Ammon's horn (tissue), 1 donor: ENCODE results near the gene VGF.
A peak's percentile ranks its signal among the peaks of the same experiment; 100 is the strongest.
"Not testable (repeated sequence)": the region's sequence is repeated elsewhere in the genome, so short reads cannot be mapped to it uniquely, and the experiment has no call there.

ENCODE experiments used
- DNase-seq: peaks from one replicate; pipeline ENCODE4 v3.0.0-alpha.2; 2016; ENCODE audit warnings: low spot score

VGF gene

DNA sequence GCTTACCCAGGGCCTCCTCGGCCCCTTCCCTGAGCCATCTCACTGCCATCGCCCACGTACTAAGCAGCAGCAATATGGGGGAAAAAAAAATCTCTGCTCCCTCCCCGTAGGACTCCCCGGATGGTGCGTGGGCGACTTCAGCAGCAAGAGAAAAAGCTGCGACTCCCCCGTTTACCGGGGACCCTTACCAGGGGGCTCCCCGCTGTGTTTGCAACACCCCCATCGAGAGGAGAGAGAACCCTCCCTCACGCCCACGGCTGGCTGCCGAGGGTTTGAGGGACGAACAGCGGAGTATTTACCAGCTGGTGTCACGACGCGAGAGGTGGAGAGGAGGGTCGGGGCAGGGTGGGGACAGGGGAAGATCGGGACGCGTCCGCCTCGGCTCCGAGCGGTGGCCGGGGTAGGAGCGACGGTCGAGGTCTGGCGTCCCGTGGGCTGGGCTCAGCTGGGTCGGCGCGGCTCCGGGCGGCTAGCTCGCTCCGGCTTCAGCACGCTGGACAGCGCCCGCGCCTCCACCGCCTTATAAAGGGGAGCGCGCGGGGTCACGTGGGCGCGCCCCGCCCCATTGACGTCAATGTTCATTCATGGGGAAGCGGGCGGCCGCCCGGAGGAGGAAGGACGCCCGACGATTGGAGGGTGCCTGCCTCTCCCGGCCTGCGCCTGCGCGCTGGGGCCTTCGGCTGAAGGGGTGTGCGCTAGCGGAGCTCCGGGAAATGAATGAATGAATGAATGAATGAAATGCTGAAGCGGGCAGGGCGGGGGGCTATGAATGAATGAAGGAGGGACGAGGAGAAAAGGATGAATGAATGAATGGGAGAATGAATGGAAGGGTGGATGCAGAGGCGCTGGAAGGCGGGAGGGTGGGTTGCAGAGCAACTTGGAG lies at the start of gene VGF:
VGF (minus strand) TSS at position 495 of the 883 bp plus-strand sequence. CDS start 726 bp downstream, outside the sequence.
- peak; percentile 91 for DNase-seq

DNA sequence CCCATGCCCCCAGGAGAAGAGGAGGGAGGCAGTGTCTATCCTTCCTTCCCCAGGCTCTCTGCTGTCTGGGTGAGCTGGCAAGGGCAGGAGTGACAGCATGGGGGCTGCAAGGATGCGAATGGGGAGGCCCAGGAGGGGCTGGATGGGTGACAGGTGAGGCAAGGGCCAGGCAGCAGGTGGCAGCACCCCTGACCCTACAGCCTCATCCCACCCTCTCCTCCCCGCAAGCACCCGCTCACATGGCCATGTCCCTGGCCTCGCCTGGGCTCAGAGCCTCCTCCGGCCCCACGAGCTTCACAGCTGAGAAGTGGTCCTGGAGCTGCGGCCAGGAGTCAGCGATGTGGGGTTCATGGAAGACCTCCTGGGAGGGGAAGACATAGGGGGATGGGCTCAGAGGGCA lies 46.6 kb upstream of the VGF start:
- no peak for DNase-seq

DNA sequence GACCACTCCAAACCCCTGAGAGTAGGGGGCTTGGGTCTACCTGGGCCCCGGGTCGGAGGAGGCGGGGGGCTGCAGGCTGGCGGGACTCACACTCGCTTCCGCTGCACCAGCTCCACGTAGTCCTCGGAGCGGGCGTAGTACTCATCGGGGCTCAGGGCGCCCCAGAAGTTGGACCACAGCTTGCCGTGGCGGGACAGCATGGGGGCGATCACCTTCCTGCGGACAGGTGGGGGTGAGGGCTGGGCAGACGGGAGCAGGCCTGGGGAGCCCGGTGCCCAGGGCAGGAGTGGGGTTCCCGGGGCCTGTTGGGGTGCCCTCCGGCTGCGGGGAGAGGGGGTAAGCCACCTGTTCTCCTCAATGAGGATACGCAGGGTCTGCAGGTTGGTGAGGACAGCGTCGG lies 46.1 kb upstream of the VGF start:
- no peak for DNase-seq

DNA sequence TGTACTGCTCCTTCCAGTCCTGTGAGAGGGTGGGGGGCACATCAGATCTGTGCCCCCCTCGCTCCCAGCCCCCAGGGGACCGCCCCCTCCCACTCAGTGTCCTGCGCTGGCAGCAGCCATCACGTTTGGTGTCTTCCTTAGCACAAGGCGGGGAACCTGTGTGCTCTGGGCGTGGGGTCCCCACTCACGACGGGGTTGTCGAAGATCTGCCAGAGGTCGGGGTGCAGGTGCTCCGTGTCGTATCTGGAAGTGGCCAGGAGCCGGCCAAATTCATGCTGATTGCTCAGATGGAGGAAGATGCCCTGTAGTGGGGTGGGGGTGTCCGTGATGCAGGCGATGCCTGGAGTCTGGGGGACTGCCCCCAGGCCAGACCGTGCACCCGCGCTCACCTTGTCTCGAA lies 44.8 kb upstream of the VGF start:
- no peak for DNase-seq

DNA sequence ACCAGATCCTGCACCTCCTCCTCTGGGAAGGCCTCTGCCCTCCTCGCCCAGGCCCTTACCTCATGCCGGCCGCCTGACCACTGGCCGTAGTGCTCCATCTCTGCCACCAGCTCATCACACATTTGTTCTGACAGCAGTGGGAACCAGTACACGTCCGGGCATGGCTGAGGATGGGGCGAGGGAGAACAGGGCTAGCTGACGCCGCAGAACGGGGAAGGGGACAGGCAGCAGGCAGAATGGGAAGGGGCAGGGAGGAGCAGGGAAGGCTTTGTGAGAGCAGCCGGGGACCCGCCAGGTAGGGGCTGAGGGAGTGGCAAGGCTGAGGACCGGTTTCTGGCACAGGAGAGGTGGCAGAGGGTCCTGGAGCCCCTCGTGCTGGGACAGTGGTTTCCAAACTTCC lies 43.4 kb upstream of the VGF start:
- DNase-seq = no peak

DNA sequence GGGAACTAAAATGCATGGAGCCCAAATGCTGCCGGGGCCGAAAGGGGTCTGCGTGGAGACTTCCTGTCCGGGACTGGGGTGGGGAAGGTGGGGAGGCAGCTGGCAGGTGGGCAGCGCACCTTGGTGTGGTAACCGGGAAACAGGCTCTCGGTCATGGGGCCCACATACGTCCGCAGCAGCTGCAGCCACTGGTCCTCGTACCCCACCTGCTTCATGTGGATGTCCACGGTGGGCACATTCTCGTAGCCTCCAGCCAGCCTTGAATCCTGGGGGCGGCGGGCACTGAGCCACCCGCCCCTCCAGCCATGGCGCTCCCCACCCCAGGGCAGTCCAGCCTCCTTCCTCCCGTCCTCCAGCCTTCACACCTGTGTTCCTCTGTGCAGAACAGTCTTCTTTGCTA lies 42.1 kb upstream of the VGF start:
- no peak for DNase-seq

DNA sequence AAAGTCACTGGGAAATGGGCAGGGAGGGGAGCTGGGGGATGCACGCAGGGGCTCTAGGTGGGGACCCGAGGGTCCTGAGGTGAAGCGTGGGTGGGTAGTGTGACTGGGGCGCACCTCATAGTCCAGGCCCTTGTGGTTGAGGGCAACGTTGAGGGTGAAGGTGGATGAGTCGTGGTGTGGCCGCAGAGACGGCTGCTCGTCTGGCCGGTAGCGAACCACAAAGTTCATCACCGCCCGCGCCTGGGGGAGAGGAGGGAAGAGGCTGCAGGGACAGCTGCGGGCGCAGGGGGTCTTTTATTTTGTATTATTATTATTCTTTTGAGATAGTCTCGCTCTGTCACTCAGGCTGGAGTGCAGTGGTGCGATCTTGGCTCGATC lies 41.3 kb upstream of the VGF start:
- DNase-seq = no peak

DNA sequence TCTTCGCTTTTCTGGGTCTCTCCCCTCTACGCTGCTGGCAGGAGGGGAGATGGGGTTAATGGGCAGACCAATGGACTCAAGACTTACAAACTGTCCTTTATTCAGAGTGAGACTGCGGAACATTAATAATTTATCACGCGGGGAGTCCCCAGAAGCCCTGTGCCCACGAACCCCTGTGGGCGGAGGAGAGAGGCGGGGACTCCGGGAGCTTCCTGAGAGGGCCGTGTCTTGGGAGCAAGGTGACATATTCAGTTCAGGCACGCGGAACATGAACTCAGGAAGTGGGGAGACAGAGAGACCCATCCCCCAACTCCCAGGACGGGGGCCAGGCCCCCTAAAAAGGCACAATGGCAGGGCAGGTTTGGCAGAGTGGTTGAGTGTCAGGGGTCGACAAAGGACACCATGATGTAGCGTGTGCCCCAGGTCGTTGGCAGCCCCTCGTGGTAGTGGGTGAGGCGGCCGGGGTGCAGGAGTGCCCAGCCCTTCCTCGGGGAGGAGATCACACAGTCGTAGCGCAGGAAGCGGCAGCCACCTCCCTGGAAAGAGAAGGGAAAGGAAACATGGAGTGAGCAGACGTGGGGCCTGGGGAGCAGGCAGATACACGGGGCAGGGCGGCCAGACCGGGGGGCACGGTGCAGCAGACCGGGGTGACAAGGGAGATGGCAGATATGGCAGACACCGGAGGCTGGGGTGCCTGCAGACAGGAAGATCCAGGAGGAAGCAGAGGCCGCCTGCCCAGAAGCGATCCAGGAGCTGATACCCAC lies 40.7 kb upstream of the VGF start:
- DNase-seq = no peak

DNA sequence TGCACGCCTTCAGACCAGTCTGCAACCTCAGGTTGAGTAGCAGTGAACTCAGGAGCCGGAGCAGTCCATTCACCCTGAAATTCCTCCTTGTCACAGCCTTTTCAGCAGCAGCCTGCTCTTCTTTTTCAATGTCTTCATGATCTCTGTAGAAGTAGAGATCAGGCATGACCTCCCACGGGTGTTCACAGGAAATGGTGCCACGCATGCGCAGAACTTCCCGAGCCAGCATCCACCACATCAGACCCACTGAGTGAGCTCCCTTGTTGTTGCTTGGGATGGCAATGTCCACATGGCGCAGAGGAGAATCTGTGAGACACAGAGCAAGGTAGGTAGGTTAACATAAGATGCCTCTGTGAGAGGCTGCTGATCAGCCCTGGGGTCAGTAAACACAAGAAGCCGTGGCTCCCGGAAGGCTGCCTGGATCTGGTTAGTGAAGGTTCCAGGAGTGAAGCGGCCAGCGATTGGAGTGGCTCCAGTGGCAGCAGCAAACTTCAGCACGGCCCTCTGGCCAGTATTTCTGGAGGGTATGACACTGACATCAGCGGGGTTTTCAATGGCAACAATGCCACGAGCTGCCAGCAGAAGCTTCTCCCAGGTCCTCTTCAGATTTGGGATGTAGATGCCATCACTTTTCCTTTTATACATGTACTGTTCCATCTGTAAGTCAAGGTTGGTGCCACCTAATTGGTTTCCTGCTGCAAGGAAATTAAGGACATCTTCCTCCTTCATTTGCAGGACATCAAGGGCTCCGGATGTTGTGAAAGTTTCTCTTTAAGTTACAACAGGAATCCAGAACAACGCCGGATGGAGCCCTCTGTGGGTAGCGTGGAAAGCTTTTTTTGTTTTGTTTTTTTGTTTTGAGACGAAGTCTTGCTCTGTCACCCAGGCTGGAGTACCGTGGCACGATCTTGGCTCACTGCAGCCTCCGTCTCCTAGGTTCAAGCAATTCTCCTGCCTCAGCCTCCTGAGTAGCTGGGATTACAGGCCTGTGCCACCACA lies 38.7 kb upstream of the VGF start:
- not testable (repeated sequence) for DNase-seq

DNA sequence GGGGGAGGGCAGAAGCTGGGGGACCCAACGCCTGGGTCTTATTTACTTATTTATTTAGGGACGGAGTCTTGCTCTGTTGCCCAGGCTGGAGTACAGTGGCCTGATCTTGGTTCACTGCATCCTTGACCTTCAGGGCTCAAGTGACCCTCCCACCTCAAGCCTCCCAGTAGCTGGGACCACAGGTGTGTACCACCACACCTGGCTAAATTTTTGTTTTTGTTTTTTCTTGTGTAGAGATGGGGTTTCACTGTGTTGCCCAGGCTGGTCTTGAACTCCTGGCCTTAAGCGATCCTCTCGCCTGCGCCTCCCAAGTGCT lies 37.2 kb upstream of the VGF start:
- no peak for DNase-seq

DNA sequence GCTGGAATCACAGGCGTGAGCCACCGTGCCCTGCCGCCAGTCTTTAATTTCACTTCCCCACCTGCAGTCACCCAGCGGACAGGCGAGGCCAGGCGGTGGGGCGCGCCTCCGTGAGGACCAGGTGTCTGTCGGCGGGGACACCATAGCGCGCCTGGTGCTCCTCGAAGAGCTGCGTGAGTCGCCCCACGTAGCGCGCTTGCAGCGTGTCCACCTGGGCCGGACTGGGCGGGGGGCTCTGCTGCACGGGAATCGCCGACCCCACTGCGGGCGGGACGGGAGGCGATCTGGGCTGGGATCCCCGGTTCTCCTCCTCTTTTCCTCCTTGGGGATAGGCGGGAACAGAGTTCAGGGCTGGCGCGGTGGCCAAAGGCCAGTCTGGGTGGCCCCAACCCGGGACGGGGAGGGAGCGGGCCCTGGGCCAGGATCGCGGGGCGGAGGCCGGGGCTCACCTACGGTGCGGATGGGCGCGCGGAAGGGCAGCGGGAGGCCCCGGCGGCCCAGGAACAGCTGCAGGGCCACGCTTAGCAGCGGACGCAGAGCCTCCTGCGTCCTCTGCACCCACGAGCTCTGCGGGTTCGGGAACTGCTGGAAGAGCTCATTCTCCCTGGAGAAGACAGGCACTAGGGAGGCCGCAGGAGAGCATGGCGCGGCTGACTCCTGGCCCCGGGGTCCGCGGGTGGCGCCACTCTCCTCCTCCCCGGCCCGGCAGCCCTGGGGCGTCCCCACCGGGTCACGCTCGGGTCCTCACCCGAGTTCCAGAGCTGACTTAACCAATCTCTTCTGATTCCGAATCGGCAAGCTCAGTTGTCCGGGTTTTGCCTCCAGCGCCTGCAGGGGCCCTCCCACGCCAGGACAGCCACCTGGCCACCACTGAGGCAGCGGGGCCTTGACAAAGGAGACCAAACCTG lies 36.6 kb upstream of the VGF start:
- no peak for DNase-seq

DNA sequence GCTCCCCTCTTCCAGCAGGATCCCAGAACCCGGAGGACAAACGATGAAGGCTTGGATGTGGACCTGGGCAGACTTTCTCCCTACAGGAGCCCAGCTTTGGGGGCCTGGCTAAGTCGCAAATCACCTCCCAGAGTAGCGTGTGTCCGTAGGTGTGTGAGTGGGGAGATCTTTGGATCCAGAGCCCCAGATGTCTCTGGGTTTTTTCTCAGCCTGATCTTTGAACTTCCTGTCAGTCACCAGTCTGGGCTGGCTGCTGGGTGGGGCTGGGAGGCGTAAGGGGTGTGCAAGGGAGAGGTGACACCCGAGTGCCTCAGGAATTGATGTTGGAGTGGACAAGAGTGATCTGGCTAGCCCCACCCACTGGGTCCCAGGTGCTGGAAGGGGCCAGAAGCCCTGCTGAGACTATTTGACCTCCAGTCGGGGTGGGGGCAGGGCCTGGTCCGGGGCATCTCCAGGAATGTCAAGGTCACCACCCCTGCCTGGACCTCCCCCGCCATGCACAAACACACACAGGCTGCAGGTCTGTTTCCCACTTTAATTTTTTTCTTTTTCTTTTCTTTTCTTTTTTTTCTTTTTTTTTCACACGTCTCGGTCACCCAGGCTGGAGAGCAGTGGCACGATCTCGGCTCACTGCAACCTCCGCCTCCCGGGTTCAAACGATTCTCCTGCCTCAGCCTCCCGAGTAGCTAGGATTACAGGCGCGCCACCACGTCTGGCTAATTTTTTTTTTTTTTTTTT lies 35.7 kb upstream of the VGF start, which contains the start of gene MOGAT3:
MOGAT3 (minus strand) TSS at position 175 of the 738 bp plus-strand sequence. CDS start 182 bp downstream, outside the sequence.
- no peak for DNase-seq

DNA sequence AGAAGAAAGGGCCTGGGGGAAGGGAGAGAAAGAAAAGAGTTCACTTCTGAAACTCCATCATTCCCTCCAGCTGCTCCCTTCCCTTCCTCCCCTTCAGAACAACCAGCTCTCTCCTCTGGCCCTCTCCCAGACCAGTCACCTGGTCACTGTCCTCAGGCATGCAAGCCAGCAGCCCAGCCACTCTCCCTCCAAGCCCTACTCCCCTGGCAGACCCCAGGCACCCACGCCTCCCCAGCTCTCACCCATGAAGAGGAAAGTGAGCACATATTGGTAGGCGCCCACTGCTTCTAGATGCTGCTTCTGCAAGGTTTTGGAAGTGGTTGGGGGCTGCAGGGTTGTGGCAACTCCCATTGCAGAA lies 35.1 kb upstream of the VGF start:
- no peak for DNase-seq

DNA sequence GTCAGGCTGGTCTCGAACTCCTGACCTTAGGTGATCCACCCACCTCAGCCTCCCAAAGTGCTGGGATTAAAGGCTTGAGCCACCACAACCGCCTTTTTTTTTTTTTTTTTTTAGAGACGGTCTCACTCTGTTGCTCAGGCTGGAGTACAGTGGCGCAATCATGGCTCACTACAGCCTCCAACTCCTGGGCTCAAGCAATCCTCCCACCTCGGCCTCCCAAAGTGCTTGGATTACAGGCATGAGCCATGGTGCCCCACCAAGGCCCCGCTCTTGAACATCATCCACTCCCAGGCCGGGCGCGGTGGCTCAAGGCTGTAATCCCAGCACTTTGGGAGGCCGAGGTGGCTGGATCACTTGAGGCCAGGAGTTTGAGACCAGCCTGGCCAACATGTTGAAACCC lies 34.2 kb upstream of the VGF start:
- not testable (repeated sequence) for DNase-seq

DNA sequence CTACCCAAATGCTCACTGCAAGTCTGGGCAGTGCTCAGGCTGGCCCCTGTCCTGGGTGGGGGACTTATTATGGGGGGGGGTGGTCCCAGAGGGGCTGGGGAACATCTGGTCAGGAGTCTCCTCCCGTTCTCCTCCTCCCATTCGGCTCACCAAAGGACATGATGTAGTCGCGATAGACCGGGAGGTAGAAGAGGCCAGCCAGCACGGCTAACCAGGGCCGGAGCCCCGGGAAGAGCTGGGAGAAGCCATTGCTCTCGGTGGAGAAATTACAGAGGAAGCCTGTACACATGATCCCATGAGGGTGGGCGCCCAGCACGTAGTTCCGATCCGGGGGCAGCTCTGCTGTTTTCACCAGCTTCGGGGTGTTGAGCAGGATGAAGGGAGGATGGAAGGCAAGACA lies 33.1 kb upstream of the VGF start:
- no peak for DNase-seq

DNA sequence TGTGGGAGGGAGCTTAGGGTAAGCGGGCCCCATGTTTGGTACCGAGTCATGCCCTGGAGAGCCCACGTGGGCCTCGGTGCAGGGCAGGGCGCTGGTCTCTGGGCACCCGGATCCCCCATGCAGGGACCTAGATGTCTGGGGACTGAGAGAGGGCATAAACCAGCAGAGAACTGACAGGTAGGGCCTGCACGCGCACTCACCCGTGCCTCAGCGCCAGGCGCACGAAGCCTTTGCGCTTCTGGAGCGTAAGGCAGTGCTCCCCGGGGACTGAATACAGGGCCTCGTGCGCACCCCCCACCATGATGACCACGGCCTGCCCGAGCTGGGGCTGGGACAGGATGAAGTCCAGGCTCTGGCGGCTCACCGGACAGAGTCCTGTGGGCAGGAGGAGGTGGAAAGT lies 32.6 kb upstream of the VGF start:
- no peak for DNase-seq

DNA sequence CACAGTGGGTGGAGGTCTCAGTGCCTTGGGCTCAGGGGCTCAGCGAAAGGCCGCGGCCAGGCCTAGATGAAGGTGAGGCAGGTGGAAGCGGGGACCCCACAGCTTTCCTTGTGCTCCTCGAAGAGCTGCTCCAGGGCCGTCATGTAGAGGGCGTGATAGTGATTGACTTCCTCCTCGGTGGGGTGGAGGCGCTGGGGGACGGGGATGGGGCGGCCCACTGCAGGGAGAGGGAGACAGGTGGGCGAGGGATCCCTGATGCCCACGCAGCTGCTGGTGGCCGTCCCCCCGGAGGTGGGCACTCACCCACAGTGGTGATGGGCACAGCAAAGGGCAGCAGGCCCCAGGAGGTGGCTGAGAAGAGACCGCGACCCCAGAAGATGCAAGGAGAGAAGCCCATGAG lies 30.5 kb upstream of the VGF start:
- DNase-seq = no peak

DNA sequence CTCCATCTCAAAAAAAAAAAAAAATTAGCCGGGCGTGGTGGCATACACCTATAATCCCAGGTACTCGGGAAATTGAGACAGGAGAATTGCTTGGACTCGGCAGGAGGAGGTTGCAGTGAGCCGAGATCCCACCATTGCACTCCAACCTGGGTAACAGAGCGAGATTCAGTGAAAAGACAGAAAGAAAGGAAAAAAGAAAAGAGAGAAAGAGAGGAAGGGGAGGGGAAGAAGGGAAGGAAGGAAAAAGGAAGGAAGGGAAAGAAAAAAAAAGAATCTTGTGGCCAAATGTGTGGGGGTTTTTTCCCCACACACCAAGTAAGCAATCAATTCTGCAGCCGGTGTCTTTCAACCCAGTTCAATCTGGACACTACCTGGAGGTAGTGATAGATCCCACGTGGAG lies 23.7 kb upstream of the VGF start:
- DNase-seq = no peak

DNA sequence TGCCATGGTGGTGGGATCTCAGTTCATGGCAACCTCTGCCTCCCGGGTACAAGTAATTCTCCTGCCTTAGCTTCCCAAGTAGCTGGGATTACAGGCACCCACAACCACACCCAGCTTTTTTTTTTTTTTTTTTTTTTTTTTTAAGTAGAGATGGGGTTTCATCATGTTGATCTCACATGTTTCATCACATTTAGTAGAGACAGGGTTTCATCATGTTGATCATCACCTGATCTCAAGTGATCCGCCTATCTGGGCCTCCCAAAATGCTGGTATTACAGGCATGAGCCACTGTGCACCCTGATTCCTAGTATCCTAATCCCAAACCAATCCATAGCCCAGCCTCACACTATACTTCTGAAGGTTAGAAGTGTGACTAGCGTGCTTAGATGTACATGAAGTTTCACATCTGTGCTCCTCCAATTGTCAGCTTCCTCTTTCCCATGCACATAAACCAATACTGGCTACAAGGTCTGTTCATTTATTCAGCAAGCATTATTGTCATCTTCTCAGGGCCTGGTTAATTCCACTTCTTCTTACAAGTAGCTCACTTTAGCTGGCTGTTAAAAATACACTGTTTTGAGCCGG lies 21.6 kb upstream of the VGF start:
- no peak for DNase-seq

DNA sequence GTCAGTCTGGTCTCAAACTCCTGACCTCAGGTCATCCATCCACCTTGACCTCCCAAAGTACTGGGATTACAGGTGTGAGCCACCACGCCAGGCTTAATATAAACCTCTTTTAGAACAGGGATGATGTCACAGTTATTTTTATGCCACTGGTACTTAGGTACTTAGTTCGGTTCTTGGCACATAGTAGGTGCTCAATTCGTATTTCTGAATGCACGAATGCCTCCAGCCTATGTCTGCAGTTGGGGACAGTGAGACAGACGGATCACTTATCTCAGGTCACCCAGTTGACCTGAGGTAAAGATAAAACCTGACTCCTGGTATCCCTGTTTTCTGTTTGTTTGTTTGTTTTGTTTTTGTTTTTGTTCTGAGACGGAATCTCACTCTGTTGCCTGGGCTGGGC lies 20.8 kb upstream of the VGF start:
- DNase-seq = no peak
